Right lobe of liver (tissue), 6 donors: Measurements from ENCODE around the gene MICU2. TPM values are rescaled to one million over a fixed set of nuclear protein-coding genes. Genes with fewer than 3 reads are reported as not detected.
"Not testable (repeated sequence)": the region's sequence is repeated elsewhere in the genome, so short reads cannot be mapped to it uniquely, and the experiment has no call there.

Experiments
- ATAC-seq, 4 donors: fragments of 200-7000 bp; cut with Tn5 transposase; one replicate each; pipeline ENCODE4 v1.9.1; 2020; ENCODE audit warnings: mild to moderate bottlenecking in 4 of 4, moderate library complexity in 4 of 4
- DNase-seq, 3 donors: peaks; one replicate each; pipeline ENCODE4 v3.0.0-alpha.2; 2020
- H3K27ac ChIP-seq, 3 donors: fragments of 200-600 bp; one replicate each; pipeline ENCODE4 v1.8.0; 2022
- H3K27me3 ChIP-seq, 2 donors: fragments of 200-600 bp; one replicate each; pipeline ENCODE4 v1.8.0; 2022
- H3K36me3 ChIP-seq, 4 donors: fragments of 200-600 bp; sonication (generic) in 1 of 4; one replicate each; pipeline versions ENCODE4 v1.5.1 to v1.8.0; 2017 to 2022; ENCODE audit warnings: control low read depth in 1 of 4
- H3K4me1 ChIP-seq, 4 donors: fragments of 200-600 bp; sonication (generic) in 1 of 4; one replicate each; pipeline versions ENCODE4 v1.5.1 to v1.8.0; 2017 to 2022; ENCODE audit warnings: control low read depth in 1 of 4
- H3K4me3 ChIP-seq, 3 donors: fragments of 200-600 bp; one replicate each; pipeline ENCODE4 v1.8.0; 2022
- H3K9me3 ChIP-seq, 4 donors: fragments of 200-600 bp; sonication (generic) in 1 of 4; one replicate each; pipeline versions ENCODE4 v1.5.1 to v1.8.0; 2017 to 2022; ENCODE audit warnings: control low read depth in 1 of 4
- POLR2A ChIP-seq: fragments of 450-650 bp; IDR thresholded peaks from one replicate; pipeline ENCODE4 v1.6.1; 2017; ENCODE audit warnings: antibody characterized with exemption, mild to moderate bottlenecking
- WGBS: methylation state at CpG from one replicate; pipeline ENCODE4 v1.1.6; 2018; ENCODE audit warnings: low coverage, low lambda C conversion rate; ENCODE audit not compliant: insufficient coverage; ENCODE audit errors: missing lambda C conversion rate; 5-methylcytosine and 5-hydroxymethylcytosine counted together
- intact Hi-C, 2 donors: fragments of 100-400 bp; cut with DNase I; formaldehyde crosslinking; loops; one replicate each; pipeline versions ENCODE4 v1.11.2 to v1.14.1; 2022
- total RNA-seq, 6 experiments: library from RNA; depleted of rRNA in 2 of 6; stranded (reverse); fragments of >200 nt in 2 of 6; fragmentation: NEBNext Ultra II Directional in 3 of 6; extraction: Animal tissue kit (Norgen Biotek cat#: 25700) in 3 of 6; gene quantifications; one replicate each; pipeline versions ENCODE4 v1.1.0 to v1.2.4, GENCODE V29; 2016 to 2023
- TF ChIP-seq, protein P1 (sequence below), 4 donors: fragments of 200-600 bp in 3 of 4; fragments of 450-650 bp in 1 of 4; IDR thresholded peaks; one replicate each; pipeline versions ENCODE4 v1.5.1 to v1.8.0; 2016 to 2022; ENCODE audit warnings: antibody characterized with exemption in 4 of 4, mild to moderate bottlenecking in 2 of 4
- donor health status: DM: no; HTN: yes; CAD: no.
- donor health status: DM: no; HTN: no; CAD: no.
- donor health status: DM: no; HTN: no; CAD: no.
- donor health status: DM: no; HTN: yes; CAD: no.
- donor health status: DM: no; HTN: yes; CAD: no.

The MICU2 gene
- total RNA-seq, 6 experiments from 2014 or later, result 13.1 to 71.1 (median 16.4) TPM

DNA sequence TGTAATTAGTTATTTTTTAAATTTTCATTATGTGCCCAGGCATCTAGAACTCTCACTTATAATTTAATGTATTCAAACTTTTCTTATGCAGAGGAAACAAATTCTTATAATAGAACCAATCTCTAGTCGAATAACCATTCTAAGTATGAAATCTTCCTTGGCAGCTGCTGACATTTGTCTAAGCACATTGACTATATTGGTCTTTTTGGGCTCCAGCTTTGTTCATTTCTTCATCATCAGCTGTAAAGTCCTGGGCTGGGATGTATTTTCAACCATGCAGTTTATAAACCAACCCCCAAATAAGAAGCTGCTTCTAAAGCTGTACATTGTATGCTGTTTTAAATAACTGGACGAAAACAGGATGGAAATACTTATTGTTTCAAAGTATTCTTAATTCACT, 2.3 kb upstream of the MICU2 start:
- no peaks in the 10 kb centered on the region for H3K27me3 ChIP-seq
- intact Hi-C loops, result no loop called here
- H3K9me3 ChIP-seq, result no peaks in the 10 kb centered on the region
- DNase-seq, result no peak
- no peaks in the 10 kb centered on the region for H3K4me1 ChIP-seq
- ATAC-seq, result no peak
- WGBS, result 78% methylated on average over 2 of the region's 2 CpGs
- no peak overlapping the region for H3K4me3 ChIP-seq
- H3K27ac ChIP-seq, result no peak overlapping the region
- H3K36me3 ChIP-seq, result no peaks in the 10 kb centered on the region
- no peak for TF ChIP-seq POLR2A
- TF ChIP-seq, protein P1, sequence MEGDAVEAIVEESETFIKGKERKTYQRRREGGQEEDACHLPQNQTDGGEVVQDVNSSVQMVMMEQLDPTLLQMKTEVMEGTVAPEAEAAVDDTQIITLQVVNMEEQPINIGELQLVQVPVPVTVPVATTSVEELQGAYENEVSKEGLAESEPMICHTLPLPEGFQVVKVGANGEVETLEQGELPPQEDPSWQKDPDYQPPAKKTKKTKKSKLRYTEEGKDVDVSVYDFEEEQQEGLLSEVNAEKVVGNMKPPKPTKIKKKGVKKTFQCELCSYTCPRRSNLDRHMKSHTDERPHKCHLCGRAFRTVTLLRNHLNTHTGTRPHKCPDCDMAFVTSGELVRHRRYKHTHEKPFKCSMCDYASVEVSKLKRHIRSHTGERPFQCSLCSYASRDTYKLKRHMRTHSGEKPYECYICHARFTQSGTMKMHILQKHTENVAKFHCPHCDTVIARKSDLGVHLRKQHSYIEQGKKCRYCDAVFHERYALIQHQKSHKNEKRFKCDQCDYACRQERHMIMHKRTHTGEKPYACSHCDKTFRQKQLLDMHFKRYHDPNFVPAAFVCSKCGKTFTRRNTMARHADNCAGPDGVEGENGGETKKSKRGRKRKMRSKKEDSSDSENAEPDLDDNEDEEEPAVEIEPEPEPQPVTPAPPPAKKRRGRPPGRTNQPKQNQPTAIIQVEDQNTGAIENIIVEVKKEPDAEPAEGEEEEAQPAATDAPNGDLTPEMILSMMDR (IDR thresholded peaks at IDR 0.05), result no peak

DNA sequence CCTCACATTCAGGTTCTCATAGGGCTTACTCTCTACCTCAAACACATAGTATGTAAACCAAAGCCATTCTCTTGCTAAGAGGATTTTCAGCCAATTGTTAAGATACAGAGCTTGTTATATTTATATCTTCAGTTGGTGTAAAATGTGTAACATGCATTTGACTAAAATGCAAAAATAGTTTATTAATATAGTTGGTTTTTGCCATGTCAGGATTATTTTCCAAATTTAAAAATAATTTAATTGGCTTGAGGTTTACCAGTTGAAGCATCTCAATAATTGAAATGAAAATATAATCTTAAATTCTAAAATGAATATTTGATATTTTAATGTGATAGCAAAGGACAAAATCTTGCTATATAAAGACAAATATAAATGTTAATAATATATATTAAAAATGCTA, 7.2 kb downstream of the MICU2 start:
- intact Hi-C loops, result no loop called here
- H3K4me1 ChIP-seq, result no peaks in the 10 kb centered on the region
- ATAC-seq (no peak), DNase-seq (no peak)
- no peak overlapping the region for H3K27ac ChIP-seq
- no peaks in the 10 kb centered on the region for H3K27me3 ChIP-seq
- no peak for TF ChIP-seq POLR2A
- TF ChIP-seq, protein P1 (IDR thresholded peaks at IDR 0.05), result no peak
- H3K36me3 ChIP-seq, result no peaks in the 10 kb centered on the region
- H3K9me3 ChIP-seq, result no peaks in the 10 kb centered on the region
- no peak overlapping the region for H3K4me3 ChIP-seq

DNA sequence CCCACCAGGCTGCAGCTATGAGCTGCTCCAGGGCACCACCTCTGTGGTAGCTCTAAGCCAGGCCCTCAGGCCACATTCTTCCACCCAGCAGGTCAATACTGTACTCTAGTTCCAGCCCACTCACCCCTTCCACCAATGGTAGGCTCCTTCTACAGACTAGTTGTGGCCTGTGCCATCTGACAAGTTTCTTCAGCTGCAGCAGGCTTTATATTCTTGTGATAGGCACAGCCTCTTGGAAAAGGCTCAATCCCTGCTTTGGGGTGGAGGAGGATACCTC, 8.5 kb downstream of the MICU2 start:
- H3K4me3 ChIP-seq, result no peak overlapping the region
- no peaks in the 10 kb centered on the region for H3K36me3 ChIP-seq
- TF ChIP-seq, protein P1 (IDR thresholded peaks at IDR 0.05), result no peak
- TF ChIP-seq POLR2A, result no peak
- no peak overlapping the region for H3K27ac ChIP-seq
- intact Hi-C loops, result no loop called here
- H3K27me3 ChIP-seq, result no peaks in the 10 kb centered on the region
- no peaks in the 10 kb centered on the region for H3K9me3 ChIP-seq
- ATAC-seq, result peak in 3 of 4 donors; percentile 23 to 40 (median 37)
- no peaks in the 10 kb centered on the region for H3K4me1 ChIP-seq
- DNase-seq, result no peak

DNA sequence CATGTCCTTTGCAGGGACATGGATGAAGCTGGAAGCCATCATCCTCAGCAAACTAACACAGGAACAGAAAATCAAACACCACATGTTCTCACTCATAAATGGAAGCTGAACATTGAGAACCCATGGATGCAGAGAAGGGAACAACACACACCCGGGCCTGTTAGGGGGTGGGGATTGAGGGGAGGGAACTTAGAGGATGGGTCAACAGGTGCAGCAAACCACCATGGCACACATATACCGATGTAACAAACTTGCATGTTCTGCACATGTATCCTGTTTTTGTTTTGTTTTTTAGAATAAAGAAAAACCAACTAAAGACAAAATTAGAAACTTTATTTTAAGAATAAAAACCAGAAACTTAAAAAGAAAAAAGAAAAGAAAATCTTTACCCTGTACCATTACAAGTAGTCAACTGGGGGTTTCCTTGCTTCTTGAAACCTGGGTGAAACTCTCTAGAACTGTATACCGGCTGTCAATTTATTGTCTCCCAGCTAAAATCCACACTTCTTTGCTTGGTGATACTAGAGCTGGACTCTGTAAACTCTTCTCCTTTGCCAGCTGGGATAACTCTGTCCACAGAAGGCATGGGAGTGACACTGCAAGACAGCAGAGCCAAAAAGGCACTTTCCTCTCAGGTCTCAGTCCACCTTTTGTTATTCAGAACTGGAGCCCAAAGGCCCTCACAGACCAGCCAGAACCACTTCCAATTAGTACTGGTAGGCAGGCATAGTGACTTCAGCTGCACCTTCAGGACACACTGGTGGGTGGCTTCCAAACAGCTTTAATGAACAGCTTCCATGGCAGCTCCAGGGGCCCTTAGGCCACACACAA, 9.0 kb downstream of the MICU2 start:
- Histone ChIP-seq H3K27me3 (no peaks in the 10 kb centered on the region), H3K4me3 (no peak overlapping the region), H3K36me3 (no peaks in the 10 kb centered on the region), H3K4me1 (no peaks in the 10 kb centered on the region), H3K27ac (no peak overlapping the region), H3K9me3 (no peaks in the 10 kb centered on the region)
- TF ChIP-seq POLR2A, result no peak
- TF ChIP-seq, protein P1 (IDR thresholded peaks at IDR 0.05), result no peak
- intact Hi-C loops, result no loop called here
- ATAC-seq (peak in 1 of 4 donors; percentile 44), DNase-seq (no peak)
- WGBS, result 71% methylated on average over 3 of the region's 3 CpGs

DNA sequence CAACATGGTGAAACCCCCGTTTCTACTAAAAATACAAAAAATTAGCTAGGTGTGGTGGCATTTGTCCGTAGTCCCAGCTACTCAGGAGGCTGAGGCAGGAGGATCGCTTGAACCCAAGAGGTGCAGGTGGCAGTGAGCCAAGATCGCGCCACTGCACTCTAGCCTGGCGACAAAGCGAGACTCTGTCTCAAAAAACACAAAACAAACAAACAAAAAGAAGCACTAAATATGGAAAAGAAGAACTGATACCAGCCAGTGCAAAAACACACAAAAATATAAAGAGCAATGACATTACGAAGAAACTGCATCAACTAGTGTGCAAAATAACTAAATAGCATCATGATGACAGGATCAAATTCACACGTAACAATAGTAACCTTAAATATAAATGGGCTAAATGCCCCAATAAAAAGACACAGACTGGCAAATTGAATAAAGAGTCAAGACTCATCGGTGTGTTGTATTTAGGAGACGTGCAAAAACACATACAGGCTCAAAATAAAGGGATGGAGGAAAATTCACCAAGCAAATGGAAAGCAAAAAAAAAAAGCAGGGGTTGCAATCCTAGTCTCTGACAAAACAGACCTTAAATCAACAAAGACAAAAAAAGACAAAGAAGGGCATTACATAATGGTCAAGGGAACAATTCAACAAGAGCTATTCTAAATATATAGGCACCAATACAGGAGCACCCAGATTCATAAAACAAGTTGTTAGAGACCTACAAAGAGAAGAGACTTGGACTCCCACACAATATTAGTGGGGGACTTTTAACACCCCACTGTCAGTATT, 13.1 kb downstream of the MICU2 start:
- ATAC-seq, H3K9me3 ChIP-seq, H3K4me3 ChIP-seq, H3K27me3 ChIP-seq, DNase-seq, intact Hi-C loops, H3K4me1 ChIP-seq, H3K36me3 ChIP-seq, H3K27ac ChIP-seq: not testable (repeated sequence)
- WGBS, result 90% methylated on average over 5 of the region's 11 CpGs
